ENCODE results near the gene VPS11.
"Not testable (repeated sequence)": the region's sequence is repeated elsewhere in the genome, so short reads cannot be mapped to it uniquely, and the experiment has no call there.

VPS11 gene

DNA sequence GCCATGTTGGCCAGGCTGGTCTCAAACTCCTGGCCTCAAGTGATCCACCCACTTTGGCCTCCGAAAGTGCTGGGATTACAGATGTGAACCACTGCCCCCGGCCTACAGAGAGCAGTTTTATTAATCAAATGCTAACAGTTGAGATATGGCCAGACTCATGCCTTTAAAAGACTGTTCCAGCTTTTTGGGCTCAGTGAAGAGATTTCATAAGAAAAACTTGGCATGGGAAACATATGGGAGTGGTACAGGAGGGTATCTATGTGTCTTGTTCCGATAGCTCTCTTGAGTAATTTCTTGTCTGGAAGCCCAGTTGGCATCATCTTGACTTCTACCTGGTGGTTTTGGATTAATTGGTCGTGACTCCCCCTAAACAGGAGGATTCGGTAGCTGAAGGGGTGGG, 28.7 kb upstream of the VPS11 start:
- no peak for DNase-seq (ENCODE audit: low read depth)

DNA sequence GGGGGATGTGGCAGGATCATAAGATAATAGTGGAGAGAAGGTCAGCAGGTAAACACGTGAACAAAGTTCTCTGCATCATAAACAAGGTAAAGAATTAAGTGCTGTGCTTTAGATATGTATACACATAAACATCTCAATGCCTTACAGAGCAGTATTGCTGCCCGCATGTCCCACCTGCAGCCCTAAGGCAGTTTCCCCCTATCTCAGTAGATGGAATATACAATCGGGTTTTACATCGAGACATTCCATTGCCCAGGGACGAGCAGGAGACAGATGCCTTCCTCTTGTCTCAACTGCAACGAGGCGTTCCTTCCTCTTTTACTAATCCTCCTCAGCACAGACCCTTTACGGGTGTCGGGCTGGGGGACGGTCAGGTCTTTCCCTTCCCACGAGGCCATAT, 28.1 kb upstream of the VPS11 start:
- DNase-seq (ENCODE audit: low read depth) = not testable (repeated sequence)

DNA sequence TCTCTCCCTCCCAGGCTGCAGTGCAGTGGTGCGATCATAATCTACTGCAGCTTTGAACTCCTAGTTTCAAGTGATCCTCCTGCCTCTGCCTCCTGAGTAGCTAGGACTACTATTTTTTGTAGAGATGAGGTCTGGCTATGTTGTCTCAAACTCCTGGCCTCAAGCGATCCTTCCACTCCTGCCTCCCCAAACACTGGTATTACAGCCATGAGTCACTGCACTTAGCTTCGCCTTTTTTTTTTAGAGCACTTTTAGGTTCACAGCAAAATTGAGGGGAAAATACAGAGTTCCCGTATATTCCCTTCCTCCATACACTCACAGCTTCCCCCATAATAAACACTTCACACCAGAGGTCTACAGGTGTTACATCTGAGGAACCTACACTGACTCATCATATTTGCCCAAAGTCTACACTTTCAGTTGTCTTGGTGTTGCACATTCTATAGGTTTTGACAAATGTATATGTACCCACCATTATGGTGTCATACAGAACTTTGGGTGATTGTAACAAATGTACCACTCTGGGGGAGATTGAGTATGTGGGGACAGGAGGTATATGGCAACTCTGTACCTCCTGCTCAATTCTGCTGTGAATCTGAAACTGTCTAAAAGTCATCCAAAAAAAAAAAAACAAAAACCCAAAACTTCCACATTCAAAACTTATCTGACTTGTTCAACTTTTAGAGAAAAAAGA, 25.6 kb upstream of the VPS11 start:
- no peak for DNase-seq (ENCODE audit: low read depth)

DNA sequence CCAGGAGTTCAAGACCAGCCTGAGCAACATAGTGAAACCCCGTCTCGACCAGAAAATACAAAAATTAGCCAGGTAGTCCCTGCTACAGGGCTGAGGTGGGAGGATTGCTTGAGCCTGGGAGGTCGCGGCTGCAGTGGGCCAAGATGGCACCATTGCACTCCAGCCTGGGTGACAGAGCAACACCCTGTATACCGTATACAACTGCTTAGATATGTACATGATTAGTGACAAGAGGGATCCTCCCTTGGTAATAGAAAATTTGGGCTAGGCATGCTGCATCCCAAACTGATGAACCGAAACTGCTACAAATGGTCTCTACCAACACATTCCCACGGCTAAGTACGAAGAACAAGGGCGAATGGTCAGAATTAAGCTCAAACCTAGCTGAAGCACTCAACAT, 24.7 kb upstream of the VPS11 start:
- DNase-seq (ENCODE audit: low read depth) = no peak

DNA sequence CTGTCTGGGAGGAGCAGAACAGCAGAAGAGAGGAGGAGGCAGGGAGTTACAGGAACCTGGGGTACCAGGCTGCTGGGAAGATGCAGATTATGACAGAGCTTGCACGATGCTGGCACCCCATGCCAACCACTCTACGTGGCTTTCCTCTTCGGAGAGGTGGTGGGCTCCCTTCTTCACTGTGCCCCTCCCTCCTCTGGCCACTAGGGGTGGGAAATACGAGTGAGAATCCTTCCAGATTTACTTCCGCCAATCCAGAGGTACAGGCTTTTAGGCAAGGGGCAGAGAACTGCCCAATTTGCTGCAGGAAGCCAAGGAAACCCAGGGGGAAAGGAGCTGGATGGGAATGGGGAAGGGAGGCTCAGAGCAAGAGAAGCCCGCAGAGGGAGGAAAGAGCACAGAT, 22.9 kb upstream of the VPS11 start:
- DNase-seq (ENCODE audit: low read depth) = no peak

DNA sequence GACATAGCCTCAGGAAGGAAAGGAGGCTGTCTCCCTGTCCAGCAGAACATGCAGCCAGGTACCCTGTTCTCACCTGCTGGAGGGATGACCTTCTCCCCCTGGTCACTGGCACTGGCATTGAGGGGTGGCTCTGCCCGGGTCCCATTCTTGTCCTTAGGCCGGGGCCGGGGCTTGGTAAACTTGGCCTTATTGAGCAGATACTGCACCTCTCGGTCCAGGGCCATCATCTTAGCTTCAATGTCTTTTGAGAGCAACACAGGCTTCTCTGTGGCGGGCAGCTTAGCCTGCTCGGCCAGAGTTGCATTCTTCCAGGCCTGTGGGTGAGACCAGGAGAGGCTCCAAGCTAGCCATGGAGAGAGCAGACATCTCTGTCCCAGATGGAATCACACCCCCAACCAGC, 21.1 kb upstream of the VPS11 start:
- DNase-seq (ENCODE audit: low read depth) = no peak

DNA sequence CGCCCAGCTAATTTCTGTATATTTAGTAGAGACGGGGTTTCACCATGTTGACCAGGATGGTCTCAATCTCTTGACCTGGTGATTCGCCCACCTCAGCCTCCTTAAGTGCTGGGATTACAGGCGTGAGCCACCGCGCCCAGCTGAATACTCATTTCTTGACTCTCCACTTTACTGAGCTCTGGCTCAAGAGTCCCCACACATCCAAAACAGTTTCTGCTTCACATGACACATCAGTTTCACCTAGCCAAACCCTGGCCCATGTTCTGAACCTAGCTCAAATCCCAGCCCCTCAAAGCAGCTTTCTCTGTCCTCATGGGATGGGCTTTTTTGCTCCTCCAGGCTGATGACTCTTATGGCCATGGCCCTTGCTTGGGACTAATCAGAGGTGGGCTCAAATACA, 20.4 kb upstream of the VPS11 start:
- DNase-seq (ENCODE audit: low read depth) = no peak

DNA sequence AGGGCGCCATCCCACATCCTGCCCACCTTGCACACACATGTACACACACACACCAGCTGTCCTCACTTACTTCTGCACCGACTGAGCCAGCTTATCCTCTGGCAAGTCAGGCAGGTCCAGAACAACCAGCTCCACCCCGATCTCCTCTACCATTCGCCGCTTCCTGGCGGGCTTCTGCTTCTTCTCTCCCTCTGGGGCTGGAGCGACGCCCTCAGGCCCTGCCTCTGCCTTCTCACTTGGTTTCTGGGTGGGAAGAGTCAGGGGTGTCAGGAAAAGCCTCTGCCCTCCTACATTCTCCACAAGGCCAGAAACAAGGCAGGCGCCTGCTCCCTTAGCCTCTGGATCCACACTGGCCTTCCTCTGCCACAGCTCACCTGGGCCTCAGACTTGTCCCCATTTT, 19.0 kb upstream of the VPS11 start:
- no peak for DNase-seq (ENCODE audit: low read depth)

DNA sequence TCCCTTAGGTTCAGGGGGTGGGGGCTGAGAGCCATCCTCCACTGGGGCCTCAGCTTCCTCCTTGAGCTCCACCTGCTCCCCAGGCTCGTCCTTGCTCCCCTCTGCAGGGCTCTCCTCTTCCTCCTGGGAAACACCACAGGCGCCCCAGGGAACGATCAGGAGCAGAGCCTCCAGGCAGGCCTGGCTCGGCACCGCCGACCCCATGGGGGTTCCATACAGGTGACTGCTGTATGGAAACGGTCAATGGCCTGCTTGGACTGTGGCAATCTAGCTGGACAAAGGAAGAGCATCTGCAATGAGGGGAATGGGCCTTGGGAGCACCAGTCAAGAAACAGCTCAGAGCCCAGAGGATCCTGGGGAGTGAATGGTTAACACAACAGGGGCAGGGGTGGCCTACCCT, 18.5 kb upstream of the VPS11 start:
- no peak for DNase-seq (ENCODE audit: low read depth)

DNA sequence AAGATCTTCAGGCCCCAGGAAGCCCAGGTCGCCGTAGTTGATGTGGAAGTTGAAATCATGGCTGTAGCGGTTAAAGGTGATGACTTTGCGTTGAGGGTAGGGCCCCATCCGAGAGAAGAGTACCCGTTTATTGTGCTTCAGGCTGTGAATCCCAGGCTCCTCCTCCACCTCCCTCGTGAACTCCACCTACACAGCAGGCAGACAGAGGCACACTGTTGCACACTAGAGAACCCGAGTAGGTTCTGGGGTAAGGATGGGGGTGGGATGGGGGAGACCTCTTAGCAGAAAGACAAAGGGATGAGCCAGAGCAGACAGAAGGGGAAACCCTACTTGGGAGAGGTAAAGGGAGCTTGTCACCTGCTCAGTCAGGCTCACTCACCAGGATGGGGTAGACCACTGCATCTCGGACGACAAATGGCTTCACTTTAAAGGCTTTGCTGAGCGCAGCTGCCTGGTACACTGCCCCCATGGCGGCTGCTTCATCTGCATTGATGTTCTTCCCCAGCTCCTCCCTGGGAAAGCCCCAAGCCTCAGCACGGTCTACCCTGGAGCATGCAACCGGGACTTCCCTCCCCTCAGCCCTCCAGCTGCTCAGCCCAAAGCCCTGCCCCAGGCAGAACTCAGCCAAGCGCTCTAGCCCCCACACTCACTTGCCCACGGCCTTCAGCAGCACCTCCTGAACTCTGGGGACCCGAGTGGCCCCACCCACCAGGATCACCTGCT, 16.0 kb upstream of the VPS11 start:
- DNase-seq (ENCODE audit: low read depth) = no peak

DNA sequence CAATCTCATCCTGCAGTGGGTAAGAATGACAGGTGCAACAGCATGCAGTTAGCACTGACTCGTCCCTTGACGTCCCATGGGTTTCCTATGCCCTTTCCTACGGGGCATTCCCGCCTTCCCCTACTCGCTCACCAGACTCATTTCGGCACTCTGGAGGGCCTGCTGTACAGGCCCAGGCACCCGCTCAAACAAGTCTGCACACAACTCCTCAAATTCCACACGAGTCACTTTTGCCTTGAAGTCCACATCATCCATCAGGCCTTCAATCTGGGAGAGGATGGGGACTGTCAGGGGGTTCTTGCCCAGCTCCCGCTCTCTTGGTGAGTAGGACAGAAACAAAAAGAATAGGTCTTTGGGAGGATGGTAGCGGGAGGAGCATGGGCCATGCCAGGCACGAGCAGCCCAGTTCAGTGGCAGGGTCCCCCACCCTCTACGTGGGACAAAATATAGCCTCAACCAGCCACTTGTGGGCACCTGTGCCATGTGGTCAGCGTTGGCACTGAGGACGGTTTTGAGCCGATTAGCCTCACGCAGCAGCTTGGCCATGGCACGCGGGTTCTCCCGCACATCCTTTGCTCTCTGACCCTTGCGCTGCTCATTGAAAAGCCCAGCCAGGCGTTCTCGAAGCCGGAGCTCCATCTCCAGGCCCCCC, 15.3 kb upstream of the VPS11 start:
- DNase-seq (ENCODE audit: low read depth) = no peak

DNA sequence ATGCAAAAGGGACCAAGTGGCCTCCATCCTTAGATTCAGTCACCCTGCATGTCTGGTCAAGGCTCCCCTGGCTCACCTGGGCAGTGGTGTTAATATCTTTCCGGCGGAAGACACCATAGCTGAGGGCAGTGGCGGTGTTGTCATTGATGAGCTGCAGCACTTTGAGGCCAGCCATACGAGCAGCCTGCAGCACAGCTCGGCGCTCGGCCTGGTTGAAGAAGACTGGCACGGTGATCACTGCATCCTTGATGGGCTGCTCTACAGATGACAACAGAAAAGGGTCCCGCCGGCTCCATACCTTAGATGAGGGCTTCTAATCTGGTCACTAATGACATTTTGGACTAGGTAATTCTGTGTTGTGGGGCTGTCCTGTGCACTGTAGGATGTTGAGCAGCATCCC, 13.2 kb upstream of the VPS11 start:
- DNase-seq (ENCODE audit: low read depth) = no peak

DNA sequence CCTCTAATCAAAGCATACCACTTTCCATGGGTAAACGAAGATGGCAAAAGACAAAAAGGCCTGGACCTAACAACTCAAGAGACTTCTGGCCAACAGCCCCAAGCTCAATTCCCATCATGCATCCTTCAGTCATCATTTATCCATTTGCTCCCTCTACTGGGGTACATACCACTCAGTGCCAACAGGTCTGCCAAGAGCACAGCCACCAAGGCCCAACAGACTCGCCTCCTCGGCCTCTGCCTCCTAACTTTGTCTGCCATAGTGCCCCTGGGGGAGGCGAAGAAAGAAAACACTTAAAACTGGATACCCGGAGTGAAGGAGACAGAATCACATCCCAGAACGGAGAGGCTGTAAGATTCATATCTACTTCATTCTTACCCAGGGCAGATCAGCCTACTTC, 11.7 kb upstream of the VPS11 start:
- no peak for DNase-seq (ENCODE audit: low read depth)

DNA sequence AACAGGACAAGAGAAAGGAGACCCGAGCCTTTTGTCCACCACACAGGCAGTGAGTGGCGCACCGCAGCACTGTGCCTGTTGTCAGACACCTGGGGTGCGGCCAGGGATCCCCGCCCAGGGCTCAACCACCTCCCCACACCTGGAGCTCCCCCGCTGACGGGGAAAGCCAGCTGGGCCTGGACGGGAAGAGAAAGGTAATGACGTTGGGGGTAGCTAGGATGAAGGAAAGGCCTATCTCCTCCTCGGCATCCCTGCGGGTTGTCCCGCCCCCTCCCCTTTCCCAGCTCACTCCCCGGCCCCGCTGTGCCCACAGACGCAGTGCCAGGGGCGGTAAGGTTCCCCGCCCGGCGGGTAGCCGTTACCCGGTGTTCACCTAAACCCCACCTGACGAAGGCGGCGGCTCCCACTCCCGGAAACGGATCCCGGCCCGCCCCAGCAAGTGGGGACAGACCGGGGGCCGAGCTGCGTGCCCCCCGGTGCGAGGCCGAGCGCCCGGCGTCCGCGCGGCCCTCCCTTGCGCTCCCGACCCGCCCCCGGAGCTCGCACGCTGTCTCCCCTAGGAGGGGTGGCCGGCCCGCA, 11.1 kb upstream of the VPS11 start:
- no peak for DNase-seq (ENCODE audit: low read depth)

DNA sequence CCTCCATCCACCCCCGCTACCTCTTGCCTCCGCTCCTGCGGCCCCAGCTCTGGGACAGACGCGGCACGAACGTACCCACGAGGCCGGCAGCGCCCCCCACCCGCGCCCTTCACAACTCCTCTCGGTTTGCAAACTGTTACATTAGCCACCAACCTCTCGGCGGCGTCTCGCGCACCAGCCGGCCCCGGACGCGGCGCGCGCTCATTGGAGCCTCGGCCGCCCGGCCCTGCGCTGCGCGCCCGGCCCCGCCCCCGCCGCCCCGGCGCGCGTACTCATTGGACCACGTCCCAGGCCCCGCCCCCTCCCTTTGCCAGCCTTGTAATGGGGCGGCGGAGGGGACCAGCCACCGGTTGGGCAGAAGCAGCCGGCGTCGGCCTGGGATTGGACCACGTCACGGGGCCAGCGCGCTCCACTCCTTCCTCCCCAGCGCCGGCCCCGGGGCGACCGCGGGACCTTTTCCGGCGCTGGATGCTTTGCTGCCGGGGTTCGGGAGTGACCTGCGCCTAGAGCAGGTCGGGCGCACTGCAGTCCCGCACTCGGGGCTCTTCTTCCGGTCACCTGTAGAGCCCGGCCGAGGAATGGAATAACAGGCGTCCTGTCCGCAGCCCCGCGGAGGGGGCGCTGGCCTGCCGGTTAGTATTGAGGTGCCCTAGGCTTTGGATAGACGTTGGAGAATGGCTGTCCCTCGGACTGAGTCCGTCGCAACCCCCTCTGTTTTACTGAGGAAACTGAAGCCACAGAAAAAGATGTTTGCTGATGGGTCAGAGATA, 10.4 kb upstream of the VPS11 start, which contains the start of gene HYOU1:
Gene HYOU1 (minus strand): TSS at position 206 of the 770 bp plus-strand sequence. CDS start 1,045 bp downstream, outside the sequence.
- peak; percentile 68 for DNase-seq (ENCODE audit: low read depth)

DNA sequence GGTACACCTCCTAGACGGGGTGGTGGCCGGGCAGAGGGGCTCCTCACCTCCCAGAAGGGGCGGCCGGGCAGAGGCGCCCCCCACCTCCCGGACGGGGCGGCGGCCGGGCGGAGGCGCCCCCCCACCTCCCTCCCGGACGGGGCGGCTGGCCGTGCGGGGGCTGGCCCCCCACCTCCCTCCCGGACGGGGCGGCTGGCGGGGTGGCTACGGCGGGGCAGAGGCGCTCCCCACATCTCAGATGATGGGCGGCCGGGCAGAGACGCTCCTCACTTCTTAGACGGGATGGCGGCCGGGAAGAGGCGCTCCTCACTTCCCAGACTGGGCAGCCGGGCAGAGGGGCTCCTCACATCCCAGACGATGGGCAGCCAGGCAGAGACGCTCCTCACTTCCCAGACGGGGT, 8.5 kb upstream of the VPS11 start:
- DNase-seq (ENCODE audit: low read depth) = not testable (repeated sequence)

DNA sequence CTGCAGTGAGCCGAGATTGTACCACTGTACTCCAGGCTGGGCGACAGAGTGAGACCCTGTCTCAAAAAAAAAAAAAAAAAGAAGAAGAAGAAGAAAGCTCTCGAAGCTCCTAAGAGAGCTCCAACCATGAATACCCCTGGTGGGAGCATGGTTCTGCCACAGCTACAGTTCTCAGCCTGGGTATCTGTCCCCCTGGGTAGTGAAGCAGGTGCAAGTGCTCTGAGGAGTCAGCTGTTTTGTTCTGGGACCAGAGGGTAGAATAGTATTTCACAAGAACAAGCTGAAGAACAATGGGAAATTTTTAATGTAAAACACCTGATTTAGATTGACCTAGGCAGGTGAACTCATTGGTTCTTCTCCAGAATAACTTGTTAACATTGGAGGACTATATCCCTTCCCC, 6.4 kb upstream of the VPS11 start:
- no peak for DNase-seq (ENCODE audit: low read depth)

DNA sequence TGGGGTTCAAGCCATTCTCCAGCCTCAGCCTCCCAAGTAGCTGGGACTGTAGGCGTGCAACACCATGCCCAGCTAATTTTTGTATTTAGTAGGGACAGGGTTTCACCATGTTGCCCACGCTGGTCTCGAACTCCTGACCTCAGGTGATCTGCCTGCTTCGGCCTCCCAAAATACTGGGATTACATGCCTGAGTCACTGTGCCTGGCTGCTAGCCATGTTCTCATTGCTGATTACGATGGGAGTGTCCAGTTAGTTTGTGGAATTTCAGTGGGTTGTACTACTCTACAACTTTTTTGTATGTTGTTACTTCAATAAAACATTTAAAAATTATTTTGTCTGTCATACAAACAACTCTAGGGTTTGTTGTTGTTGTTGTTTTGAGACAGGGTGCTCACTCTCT, 4.8 kb upstream of the VPS11 start:
- DNase-seq (ENCODE audit: low read depth) = no peak

DNA sequence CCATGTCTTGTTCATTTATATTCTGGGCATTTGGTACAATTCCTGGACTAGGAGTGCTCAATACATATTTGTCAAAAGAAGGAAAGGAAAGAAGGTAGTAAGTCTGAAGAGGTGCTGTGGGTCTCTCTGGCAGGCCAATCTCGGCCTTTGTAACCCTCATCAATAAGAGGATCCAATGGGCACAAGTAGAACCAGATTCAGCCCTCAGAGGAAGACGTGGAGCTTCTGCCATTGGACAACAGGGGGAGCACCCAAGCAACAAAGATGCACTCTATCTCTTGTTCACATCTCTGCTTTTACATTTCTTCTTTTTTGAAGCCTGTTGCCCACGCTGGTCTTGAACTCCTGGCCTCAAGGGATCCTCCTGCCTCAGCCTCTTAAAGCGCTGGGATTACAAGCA, 2.2 kb upstream of the VPS11 start:
- no peak for DNase-seq (ENCODE audit: low read depth)

DNA sequence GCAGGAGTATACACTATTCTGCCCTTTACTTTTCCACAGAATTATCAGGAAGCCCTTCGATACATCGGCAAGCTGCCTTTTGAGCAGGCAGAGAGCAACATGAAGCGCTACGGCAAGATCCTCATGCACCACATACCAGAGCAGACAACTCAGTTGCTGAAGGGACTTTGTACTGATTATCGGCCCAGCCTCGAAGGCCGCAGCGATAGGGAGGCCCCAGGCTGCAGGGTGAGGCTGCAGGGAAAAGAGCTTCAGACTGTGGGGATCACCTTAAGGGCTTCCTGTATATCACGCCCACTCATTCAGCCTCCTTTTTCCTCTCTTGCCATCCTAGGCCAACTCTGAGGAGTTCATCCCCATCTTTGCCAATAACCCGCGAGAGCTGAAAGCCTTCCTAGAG, 10.2 kb downstream of the VPS11 start:
- no peak for DNase-seq (ENCODE audit: low read depth)

DNA sequence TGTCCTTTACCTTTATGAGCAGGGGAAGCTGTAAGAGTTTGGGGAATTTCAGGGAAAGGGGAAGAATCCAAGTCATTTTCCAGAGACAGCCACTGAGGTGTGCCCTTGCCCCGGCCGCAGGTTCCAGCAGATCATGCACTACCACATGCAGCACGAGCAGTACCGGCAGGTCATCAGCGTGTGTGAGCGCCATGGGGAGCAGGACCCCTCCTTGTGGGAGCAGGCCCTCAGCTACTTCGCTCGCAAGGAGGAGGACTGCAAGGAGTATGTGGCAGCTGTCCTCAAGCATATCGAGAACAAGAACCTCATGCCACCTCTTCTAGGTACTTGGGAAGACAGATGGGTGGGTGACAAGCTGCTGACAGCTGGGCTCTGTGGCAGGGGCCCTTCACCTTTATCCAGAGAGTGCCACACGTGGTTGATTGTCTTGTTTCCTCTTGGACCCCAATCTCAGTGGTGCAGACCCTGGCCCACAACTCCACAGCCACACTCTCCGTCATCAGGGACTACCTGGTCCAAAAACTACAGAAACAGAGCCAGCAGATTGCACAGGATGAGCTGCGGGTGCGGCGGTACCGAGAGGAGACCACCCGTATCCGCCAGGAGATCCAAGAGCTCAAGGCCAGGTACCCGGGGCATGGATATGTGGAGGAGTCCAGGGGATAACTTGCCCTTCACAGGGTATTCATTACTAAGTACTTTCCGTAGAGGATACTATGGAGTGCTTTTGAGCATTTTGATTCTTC, 11.2 kb downstream of the VPS11 start:
- DNase-seq (ENCODE audit: low read depth) = no peak

All from non-pigmented ciliary epithelial cell (primary cell).